HG03060 (cell line): ENCODE results near the gene PRDM4.

Source experiments
- ATAC-seq: cut with Tn5 transposase; IDR thresholded peaks from one replicate; pipeline ENCODE4 v1.9.1; 2021; ENCODE audit warnings: low read depth, moderate number of reproducible peaks; ENCODE audit not compliant: unreplicated experiment

The PRDM4 gene

GRCh38 chr12:107760809-107761501 is at the start of gene PRDM4:
Gene PRDM4, minus strand, starts transcription at chr12:107761137. Its CDS starts 622 bp downstream, at chr12:107760515.
- peak; percentile 74 for ATAC-seq

GRCh38 chr12:107807471-107808150 is 46.7 kb upstream of the PRDM4 start:
- no peak for ATAC-seq

- no peak for ATAC-seq
Measured at GRCh38 chr12:107805488-107806180, 44.7 kb upstream of the PRDM4 start.

- ATAC-seq, result no peak
Measured at GRCh38 chr12:107803092-107803491, 42.2 kb upstream of the PRDM4 start.

GRCh38 chr12:107801150-107801549 is 40.2 kb upstream of the PRDM4 start:
- ATAC-seq, result no peak

- ATAC-seq, result no peak
Measured at GRCh38 chr12:107798580-107798979, 37.6 kb upstream of the PRDM4 start.

- no peak for ATAC-seq
Measured at GRCh38 chr12:107794451-107794850, 33.5 kb upstream of the PRDM4 start.

- ATAC-seq, result no peak
Measured at GRCh38 chr12:107791465-107792089, 30.6 kb upstream of the PRDM4 start.

- ATAC-seq, result no peak
Measured at GRCh38 chr12:107788690-107789458, 27.9 kb upstream of the PRDM4 start.

GRCh38 chr12:107788281-107788680 is 27.3 kb upstream of the PRDM4 start:
- no peak for ATAC-seq

- ATAC-seq, result no peak
Measured at GRCh38 chr12:107783406-107784376, 22.8 kb upstream of the PRDM4 start.

- ATAC-seq, result no peak
Measured at GRCh38 chr12:107782067-107782466, 21.1 kb upstream of the PRDM4 start.

- ATAC-seq, result no peak
Measured at GRCh38 chr12:107780298-107780697, 19.4 kb upstream of the PRDM4 start.

GRCh38 chr12:107779077-107779831 is 18.3 kb upstream of the PRDM4 start:
- ATAC-seq, result peak; percentile 56

- ATAC-seq, result no peak
Measured at GRCh38 chr12:107778383-107779025, 17.6 kb upstream of the PRDM4 start.

GRCh38 chr12:107776171-107776570 is 15.2 kb upstream of the PRDM4 start:
- no peak for ATAC-seq

GRCh38 chr12:107775093-107775721 is 14.3 kb upstream of the PRDM4 start:
- ATAC-seq, result no peak
